Effector CD4-positive, alpha-beta T cell (primary cell): ENCODE results near the gene PRRC2B.

ENCODE experiments used
- DNase-seq: peaks from one replicate; pipeline ENCODE4 v3.0.0-alpha.2; 2020

The PRRC2B gene

DNA sequence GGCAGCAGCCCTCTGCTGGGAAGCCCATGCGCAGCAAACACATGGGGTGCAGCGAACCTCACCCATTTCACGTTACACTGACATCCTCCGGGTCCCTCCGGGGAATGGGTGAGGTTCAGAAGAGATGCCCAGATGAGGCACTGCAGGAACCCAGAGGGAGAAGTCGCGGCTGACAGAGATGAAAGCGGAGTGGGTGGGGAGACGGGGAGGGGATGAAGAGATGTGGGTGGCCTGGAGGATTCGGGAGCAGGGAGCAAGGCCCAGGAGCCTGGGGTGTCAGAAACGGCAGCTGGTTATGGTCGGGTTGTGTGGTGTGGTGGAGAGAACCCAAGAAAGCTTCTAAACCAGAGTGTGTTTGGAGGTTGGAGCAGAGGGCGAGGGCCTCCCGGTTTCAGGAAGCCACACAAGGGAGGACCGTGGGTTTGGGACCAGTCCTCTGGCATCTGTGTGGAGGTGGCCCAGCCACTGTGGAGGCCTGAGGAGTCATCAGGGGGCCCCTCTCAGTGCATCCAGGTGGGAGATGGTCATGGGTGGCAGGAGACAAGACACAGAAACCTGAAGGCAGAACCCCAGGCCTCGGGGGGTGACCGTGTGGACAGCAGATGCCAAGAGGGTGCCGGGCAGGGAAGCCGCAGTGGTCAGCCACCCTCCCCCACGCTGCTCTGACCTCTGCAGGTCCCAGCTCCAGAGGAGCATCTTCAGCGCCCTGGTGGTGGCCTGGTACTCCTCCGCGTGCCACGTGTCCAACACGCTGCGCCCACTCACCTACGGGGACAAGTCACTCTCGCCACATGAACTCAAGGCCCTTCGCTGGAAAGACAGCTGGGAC, 128.6 kb downstream of the PRRC2B start:
- DNase-seq: no peak

DNA sequence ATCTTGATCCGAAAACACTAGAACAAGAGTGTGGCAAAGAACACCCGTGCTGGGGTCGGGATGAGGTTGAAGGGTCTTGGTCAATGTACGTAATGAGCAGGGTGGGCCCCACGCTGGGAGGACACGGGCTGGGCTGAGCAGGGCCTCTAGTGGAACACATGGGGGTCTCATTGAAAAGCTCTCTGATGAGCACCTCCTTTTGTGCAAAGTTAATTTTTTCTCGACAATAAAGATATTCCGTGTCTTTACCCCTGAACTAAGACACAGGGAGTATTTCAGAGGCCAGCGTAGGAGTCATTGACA, 129.2 kb downstream of the PRRC2B start:
- no peak for DNase-seq

DNA sequence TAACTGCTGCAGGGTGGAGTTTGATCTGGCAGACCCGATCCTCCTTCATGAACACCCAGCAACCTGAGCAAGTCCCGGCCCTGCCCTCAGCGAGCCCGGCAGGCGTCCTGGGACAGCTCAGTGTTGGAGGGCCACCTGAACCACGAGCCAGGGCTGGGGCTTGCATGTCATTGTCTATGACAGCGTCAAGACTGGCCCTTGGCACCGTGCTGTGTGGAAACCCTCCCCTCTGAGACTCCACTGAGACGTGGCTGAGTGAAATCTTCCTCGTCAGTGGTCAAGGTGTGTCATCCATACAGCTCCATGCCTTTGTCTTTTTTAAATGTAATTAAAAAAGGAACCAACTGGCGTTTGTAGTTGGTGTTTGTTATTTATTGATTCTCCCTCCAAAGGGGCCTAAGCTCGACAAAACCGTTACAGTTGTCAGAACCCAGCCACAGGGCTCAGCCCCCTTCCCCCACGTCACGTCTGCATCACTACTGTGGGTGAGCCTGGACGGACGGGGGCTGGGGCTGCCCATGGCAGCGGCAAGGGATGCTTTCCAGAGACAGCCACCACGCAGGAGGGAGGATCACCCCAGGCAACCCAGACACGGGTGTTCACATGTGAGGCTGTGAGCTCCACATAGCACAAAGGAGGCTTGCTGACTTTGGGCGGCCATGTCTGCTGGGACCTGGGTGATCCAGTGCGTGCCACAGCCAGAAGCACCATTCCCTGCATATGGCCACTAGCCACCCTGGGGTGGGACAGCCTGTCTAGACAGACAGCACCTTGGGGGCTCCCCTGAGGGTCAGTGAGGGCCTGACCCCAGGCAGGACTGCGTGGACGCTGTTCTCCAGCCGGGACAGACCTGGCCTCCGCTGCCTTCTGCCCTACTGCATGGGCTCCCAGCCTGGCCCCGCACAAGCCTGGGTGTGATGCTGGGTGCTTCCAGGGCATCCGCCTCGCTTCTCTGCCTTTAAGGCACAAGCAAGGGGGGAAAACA, 129.9 kb downstream of the PRRC2B start:
- DNase-seq: no peak

DNA sequence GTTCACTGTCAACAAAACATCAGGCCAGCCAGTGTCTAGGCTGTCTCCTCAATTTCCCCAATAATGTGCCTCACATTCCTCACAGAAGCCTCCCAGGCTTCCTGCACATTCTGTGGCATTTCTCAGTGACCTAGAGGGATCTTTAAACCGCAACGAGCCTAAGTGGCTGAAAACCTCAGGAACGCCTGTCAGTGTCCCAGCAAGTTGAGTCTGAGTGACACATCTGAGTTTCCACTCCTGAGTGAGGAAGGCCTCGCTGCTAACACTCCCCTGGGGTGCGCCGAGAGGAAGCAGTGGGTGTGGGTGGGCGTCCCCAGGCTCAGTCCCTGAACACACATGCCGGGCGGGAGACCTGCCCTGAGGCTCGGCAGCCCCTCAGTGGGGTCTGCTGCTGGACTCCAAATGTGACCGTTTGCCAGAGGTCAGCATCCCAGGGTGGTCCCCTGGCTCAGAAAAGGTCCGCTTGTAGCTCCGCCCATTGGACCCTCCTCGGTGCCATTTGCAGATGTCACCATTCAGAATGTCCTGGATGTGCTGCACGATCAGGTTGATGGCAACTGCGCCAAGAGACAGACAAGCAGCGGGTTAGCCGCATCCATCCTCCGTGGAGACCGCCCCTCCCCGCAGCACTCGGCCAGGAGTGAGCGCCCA, 130.9 kb downstream of the PRRC2B start:
- no peak for DNase-seq

DNA sequence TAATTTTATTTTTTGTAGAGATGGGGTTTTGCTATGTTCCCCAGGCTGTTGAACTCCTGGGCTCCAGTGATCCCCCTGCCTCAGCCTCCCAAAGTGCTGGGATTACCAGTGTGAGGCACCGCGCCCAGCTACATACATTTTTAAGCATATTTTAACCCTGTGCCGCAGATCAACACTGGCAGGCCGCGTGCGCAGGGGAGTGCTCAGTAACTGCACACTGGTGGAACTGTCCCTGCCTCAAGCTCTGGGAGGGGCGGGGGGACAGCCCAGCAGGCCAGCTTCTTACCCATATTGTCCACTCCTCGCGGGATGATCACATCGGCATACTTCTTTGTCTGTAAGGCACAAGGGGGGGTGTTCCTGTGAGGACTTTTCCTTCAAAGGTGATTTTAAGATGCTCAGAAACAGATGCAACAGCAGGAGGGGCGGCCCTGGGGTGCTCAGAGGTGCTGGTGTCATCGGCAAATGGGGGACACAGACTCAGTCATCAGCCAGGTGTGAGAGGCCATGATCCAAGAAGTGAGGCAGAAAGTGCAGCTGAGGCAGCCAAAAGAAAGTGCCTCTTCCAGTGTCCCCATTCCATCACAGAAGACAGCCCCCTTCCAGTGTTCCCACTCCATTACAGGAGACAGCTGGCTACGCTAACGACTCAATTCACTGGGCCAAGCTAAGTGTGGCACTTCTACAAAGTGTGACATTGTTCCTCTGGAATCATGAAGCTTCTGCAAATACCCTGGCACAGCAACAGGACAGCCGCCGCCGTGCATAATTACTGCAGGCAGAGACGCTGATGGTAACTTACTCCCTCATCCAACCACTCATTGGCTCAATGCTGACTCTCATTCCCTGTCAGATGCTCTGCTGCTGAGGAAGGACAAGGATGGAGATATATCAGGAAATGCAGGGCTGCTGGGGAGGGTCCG, 132.0 kb downstream of the PRRC2B start:
- DNase-seq: no peak

DNA sequence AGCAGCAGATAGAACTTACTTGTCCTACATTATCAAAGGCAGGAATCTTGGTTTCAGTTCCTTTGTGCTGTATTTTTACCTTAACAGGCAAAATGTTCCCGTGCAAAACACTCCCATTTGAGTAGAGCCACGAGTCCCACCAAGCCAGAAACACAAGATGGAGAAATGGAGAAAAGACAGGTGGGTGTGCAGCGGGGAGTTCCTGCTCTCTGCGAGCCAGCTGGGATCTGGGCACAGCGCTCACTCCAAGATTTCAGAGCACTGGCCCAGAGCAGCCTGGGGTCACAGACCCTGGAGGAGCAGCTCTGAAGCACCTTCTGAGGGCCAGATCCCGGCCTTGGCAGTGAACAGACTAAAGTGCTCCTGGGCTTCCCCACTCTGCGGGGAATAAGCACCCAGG, 134.3 kb downstream of the PRRC2B start:
- DNase-seq: no peak

DNA sequence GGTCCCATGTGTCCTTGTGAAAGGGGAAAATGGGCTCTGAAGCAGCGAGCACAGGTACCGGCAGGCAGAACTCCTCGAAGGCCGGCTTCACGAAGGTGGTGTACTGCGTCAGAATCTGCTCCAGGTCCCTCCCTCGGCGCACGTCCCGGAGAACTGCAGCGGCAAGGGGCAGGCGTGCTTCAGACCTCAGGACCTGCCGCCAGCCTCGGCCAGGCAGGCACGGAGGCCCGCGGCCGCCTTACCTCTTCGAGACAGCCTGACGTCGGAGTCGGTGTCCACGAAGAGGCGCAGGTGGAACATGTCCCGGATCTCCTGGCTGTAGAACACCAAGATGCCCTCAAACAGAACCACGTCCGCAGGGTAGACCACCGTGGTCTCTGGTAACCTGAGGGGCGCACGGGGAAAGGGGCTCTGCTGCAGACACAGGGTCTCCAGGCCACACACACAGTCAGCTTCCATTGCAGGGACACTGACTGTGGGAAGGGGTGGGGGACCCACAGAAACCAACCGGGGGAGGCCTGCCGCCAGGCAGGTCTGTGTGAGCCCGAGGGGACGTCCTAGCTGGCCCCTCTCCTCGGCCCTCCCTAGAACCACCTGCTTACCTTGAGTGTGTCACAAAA, 135.1 kb downstream of the PRRC2B start:
- DNase-seq: no peak

DNA sequence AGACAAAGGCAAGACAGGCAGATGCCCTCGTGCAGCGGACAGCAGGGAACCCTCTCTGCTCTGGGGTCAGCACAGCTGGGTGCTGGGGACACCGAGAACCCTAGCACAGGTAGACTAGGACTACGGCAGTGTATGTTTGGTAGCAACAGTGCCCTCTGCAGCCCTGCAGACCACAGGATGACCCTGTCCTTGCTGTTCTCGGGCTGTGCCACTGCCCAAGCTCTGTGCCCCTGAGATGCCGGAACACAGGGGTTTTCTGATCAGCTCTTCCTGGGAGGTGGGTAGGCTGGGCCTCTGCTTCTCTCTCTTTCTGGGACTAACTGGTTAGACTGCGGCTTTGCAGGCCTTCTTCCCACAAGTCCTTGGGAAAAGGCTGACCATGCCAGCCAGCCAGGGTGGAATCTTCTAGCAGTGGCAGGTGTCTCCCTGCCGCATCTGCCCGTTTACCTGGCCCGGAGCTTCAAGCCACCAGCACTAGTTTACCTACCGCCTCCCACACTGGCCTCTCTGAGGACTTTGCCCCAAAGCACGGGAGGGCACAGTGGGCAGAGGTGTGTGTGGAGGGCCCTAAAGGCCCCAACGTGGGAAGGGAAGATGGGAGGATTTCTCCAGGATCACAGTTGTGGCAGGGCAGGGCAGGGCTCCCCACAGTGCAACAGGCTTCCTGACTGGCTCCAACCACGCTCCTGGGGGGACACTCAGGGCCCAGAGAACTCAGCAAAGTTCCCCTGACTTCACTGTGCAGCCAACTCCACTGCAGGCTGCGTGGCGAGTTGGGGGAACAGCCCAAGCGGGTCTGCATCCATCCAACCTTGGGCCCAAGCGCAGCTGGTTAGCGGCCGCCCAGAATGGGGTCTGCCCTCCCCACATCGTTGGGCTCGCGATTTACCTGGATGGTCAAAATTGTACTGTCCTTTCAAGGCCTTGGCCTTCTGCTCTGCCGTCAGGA, 136.0 kb downstream of the PRRC2B start:
- DNase-seq: no peak

DNA sequence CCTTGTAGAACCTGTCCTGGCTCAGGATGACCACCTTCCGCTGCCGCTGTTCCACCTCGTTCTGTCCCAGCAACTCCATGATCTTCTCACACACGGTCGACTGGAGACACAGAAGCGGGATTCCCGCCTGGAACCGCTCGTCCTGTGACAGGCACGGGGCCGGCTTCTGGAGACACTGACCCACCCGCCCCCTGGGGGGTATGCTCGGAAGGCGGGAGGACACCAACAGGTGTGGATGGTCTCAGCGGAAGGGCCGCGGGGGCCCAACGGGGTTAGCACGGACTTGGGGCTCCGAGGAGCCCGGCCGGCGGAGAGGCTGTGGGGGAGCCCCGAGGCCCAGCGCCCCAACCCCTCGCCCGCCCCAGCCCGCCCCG, 136.6 kb downstream of the PRRC2B start:
- DNase-seq: no peak

DNA sequence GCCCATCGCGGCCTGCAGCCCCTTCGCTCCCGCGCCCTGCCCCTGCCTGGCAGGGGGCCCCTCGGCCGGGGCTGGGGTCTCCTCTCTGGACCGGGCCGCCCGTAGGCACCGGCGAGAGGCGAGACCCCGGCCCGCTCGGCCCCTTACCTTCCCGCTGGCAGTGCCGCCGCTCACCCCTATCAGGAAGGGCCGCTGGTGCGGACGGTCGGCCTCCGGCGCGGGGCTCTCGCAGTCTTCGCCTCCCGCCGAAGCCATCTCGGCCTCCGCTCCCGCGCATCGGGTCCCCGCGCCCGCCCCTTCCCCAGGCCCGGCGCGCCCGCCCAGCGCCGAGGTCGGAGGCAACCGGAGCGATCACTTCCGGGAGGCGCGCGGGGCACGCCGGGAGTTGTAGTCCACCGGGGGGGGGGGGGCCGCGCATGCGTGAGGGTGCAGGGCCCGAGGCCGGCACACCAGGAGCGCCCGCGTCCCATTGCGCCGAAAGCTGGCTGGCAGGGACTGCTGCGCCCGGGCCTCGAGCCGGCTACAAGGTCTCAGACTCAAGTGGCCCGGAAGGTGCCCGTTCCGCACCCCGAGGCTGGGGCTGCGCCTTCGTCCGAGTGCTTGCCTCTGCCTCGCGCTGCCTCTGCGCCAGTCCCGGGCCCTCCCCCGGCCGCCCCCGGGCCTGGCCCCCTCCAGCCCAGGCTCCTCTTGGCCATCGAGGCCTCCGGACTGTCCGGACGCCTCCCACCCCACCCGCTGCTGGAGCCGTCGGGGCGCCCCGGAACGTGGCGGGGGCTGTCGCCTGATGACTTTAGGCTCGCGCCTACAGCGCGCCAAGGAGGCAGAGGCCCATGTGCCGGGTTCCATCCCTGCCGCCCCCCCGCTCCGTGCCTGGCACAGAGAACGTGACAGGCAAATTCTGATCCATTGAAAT, 137.3 kb downstream of the PRRC2B start, which contains the start of gene UCK1:
UCK1 (minus strand) TSS at position 344 of the 913 bp plus-strand sequence; CDS start at position 255, 89 bp downstream.
- DNase-seq: peak; percentile 73

DNA sequence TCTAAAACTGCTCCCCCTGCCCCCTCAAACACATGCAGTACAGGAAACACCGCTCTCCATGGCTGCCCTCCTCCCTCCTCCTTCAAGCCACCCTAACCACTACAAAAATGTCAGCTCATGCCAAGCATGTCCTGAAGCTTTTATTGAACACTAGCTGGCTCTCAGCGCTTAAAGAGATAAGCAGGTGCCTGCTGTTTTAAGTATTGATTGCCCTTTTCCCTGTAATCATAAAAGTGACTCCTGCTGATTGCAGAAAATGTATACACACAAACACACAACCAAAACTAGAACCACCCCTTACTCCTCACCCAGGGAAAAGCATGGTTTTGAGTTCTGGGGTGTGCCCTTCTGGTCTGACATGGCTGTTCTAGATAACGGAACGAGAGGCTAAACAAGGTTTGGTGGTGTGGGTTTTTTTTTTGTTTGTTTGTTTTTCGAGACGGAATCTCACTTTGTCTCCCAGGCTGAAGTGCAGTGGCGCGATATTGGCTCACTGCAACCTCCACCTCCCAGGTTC, 140.9 kb downstream of the PRRC2B start:
- DNase-seq: no peak

DNA sequence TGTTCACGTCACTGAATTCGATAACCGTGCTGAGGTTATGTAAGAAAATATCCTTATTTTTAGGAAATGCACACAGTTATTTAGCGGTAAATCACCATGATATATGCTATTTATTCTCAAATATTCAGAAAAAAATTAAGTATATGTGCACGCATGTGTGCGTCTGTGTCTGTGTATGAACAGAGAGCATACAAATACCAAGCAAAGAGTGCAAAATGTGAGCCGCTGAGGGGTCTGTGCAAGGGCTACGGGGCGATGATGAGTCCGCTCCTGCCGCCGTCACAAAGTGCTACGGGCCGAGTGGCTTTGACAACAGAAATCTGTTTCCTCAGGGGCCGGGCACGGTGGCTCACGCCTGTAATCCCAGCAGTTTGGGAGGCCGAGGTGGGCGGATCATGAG, 144.1 kb downstream of the PRRC2B start:
- DNase-seq: no peak

DNA sequence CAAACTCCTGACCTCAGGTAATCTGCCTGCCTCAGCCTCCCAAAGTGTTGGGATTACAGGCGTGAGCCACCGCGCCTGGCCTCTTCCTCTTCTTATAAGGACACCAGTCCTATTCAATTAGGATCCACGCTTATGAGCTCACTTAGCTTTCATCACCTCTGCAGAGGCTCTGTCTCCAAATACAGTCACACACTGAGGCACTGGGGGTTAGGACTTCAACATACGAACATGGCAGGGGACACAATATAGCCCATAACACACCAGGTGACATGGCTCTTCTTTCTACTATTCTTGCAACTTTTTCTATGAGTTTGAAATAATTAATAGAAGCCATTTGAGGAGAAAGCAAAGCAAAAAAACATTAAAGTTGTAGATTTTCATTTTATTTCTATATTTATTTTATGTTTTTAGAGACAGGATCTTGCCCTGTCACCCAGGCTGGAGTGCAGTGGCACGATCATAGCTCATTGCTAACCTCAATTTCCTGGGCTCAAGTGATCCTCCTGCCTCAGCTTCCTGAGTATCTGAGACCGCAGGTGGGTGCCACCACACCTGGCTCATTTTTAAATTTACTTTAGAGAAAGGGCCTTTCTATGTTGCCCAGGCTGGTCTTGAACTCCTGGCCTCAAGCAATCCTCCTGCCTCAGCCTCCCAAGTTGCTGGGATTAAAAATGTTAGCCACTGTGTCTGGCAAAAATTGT, 145.5 kb downstream of the PRRC2B start:
- no peak for DNase-seq

DNA sequence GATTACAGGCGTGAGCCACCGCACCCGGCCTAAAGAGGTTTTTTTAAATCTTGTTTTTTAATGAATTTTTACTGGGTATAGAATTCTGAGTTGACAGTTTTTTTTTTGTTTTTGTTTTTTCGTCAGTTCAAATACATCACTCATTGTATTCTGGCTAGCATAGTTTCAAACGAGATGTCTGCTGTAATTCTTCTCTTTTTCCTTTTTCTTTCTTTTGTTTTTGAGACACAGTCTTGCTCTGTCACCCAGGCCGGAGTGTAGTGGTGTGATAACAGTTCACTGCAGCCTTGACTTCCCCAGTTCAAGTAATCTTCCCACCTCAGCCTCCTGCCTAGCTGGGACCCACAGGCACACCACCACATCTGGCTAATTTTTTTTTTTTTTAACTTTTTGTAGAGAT, 149.3 kb downstream of the PRRC2B start:
- DNase-seq: no peak

DNA sequence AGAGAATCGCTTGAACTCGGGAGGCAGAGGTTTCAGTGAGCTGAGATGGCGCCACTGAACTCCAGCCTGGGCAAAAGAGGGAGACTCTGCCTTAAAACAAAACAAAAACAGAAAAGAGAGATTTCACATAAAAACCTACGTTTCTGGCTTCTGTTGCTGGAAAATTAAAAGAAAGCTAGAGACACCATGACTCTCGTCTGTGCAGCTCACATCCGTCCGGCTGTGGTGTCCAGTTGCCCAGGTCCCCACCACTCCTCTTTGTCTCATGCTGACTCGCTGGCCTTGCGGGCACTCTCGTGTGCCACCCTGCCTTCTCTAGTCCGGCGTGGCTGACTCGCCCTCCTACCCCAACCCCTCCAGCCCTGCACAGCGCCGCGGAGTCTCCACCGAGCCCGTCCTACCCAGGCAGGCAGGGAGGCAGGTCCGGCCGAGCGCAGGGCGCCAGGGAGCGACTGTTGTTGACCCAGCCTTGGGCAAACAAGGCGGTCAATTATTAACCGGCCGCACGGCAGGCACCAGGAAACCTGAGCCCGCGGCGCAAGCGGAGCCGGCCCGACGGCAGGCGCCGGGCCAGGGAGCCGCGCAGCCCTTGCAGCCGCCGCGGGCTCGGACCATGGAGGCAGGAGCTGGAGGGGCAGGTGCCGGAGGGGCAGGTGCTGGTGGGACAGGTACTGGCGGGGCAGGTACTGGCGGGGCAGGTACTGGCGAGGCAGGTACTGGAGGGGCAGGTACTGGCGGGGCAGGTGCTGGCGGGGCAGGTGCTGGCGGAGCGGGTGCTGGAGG, 151.3 kb downstream of the PRRC2B start, which contains the start of gene PRRT1B:
PRRT1B (plus strand) TSS at position 521 of the 783 bp plus-strand sequence; CDS start at position 614, 93 bp downstream.
- no peak for DNase-seq

DNA sequence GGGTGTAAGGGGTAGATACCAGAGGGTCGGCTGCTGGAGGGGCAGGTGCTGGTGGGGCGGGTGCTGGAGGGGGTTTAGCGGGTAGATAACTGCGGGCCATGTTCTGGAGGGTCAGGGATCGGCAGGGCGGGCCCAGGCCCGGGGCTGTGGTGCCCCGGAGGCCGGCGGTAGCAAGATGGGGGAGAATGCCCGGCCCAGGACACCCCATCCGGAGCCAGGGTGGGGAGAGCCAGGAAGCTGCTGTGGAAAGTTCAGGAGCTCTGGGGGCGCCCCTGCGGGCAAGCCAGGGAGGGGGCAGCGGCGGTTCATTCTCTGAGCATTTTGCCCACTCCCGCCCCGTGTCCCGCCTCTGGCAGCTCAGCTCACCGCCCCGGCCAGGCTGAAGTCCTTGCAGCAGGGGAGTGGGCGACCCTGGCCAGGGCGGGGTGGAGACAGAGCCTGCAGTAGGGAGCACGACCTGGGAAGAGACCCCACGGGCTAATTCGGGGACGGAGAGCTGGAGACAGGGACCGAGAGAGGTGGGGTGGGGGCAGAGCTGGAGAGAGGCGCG, 152.0 kb downstream of the PRRC2B start:
- no peak for DNase-seq
